H1 (cell line): Measurements from ENCODE around the gene PSME4. TPM values are rescaled to one million over a fixed set of nuclear protein-coding genes. Genes with fewer than 3 reads are reported as not detected.

ENCODE experiments used
- CTCF ChIA-PET: fragments of 300-600 bp; sonication (Branson Sonifier 250); formaldehyde crosslinking; loops from one replicate; lab custom pipeline; 2021; ENCODE audit not compliant: partially characterized antibody; lab: Charles Lee
- POLR2A ChIA-PET: fragments of 300-600 bp; sonication (Branson Sonifier 250); formaldehyde crosslinking; loops from one replicate; lab custom pipeline; 2021; ENCODE audit warnings: inconsistent platforms; ENCODE audit not compliant: partially characterized antibody; lab: Charles Lee
- DNase-seq, 2 experiments: peaks; one replicate each; pipeline versions ENCODE4 v3.0.0 to v3.0.0-alpha.2; 2010 to 2022; ENCODE audit warnings: low spot score in 2 of 2, low read depth in 1 of 2, mixed read lengths in 1 of 2
- FAIRE-seq: peaks from 2 replicates; lab custom pipeline; 2011; peaks lifted over from hg19 to GRCh38; lab: Jason Lieb, UNC
- H2AFZ ChIP-seq: 2 replicates; pipeline ENCODE4 v1.8.1; 2012; ENCODE audit warnings: low read length, inconsistent platforms
- H2AK5ac ChIP-seq: 2 replicates; pipeline ENCODE4 v1.6.1; 2013; ENCODE audit warnings: low read depth, low read length
- H2BK120ac ChIP-seq: replicated peaks from 2 replicates; pipeline ENCODE3; 2013; ENCODE audit warnings: low read depth, low read length, inconsistent platforms
- H2BK12ac ChIP-seq: 2 replicates; pipeline ENCODE4 v1.6.1; 2013; ENCODE audit warnings: low read depth, low read length
- H2BK15ac ChIP-seq: 2 replicates; pipeline ENCODE4 v1.6.1; 2013; ENCODE audit warnings: low read length
- H2BK20ac ChIP-seq: 2 replicates; pipeline ENCODE4 v1.6.1; 2013; ENCODE audit warnings: low read length
- H2BK5ac ChIP-seq: 2 replicates; pipeline ENCODE4 v1.6.1; 2013; ENCODE audit warnings: low read depth, low read length
- H3K14ac ChIP-seq: 2 replicates; pipeline ENCODE4 v1.6.1; 2013; ENCODE audit warnings: inconsistent platforms; ENCODE audit not compliant: insufficient read length
- H3K18ac ChIP-seq: 2 replicates; pipeline ENCODE4 v1.6.1; 2013; ENCODE audit warnings: low read length; ENCODE audit errors: extremely low read depth
- H3K23ac ChIP-seq: 2 replicates; pipeline ENCODE4 v1.6.1; 2013; ENCODE audit warnings: inconsistent platforms; ENCODE audit not compliant: insufficient read length
- H3K23me2 ChIP-seq: 2 replicates; pipeline ENCODE4 v1.6.1; 2013; ENCODE audit warnings: low read depth, low read length
- H3K27ac ChIP-seq: 2 replicates; pipeline ENCODE4 v1.6.1; 2011; ENCODE audit warnings: low read depth, low read length, inconsistent platforms
- H3K27me3 ChIP-seq, 4 experiments: replicated peaks in 1 of 4; 1 replicate in 1 of 4; 2 replicates in 3 of 4; pipeline versions ENCODE4 v1.6.1 to v1.8.1; 2011 to 2013; ENCODE audit warnings: low read length in 3 of 4, mild to moderate bottlenecking in 3 of 4, inconsistent platforms in 2 of 4, mixed read lengths in 2 of 4, moderate library complexity in 1 of 4; ENCODE audit not compliant: control insufficient read depth in 3 of 4, insufficient read depth in 3 of 4; ENCODE audit errors: extremely low read depth in 1 of 4
- H3K36me3 ChIP-seq, 4 experiments: 2 replicates each; pipeline versions ENCODE4 v1.6.1 to v1.8.1; 2011 to 2013; ENCODE audit warnings: mild to moderate bottlenecking in 4 of 4, low read length in 3 of 4, moderate library complexity in 2 of 4, control low read depth in 1 of 4, inconsistent platforms in 1 of 4; ENCODE audit not compliant: insufficient read depth in 4 of 4, control insufficient read depth in 2 of 4
- H3K4ac ChIP-seq: replicated peaks from 2 replicates; pipeline ENCODE3; 2013; ENCODE audit warnings: low read length, low read depth, mixed read lengths, inconsistent platforms; ENCODE audit not compliant: insufficient read length
- H3K4me1 ChIP-seq, 4 experiments: replicated peaks in 1 of 4; 1 replicate in 1 of 4; 2 replicates in 3 of 4; pipeline versions ENCODE4 v1.6.1 to v1.8.1; 2011 to 2013; ENCODE audit warnings: low read length in 3 of 4, inconsistent platforms in 2 of 4, mixed read lengths in 1 of 4; ENCODE audit not compliant: insufficient read depth in 4 of 4, control insufficient read depth in 3 of 4
- H3K4me2 ChIP-seq, 2 experiments: 2 replicates each; pipeline versions ENCODE4 v1.6.1 to v1.8.1; 2011 to 2013; ENCODE audit warnings: low read depth in 2 of 2, low read length in 2 of 2, control low read depth in 1 of 2, inconsistent platforms in 1 of 2, mild to moderate bottlenecking in 1 of 2; ENCODE audit not compliant: insufficient read depth in 1 of 2
- H3K4me3 ChIP-seq, 4 experiments: fragments of 200-600, 300-600 bp in 1 of 4; sonication (generic), shearing (Covaris generic), sonication (Bioruptor Twin) in 1 of 4; 2 replicates each; pipeline versions ENCODE4 v1.5.1 to v1.8.1; 2011 to 2016; ENCODE audit warnings: low read length in 4 of 4, low read depth in 3 of 4, control low read depth in 2 of 4, inconsistent platforms in 2 of 4, mild to moderate bottlenecking in 2 of 4, mixed read lengths in 1 of 4, moderate library complexity in 1 of 4; ENCODE audit not compliant: insufficient read depth in 2 of 4; ENCODE audit errors: extremely low read depth in 1 of 4
- H3K56ac ChIP-seq: replicated peaks from 2 replicates; pipeline ENCODE3; 2013; ENCODE audit warnings: low read depth, mild to moderate bottlenecking, mixed read lengths, low read length, inconsistent platforms; ENCODE audit not compliant: insufficient read length
- H3K79me1 ChIP-seq: 2 replicates; pipeline ENCODE4 v1.6.1; 2013; ENCODE audit warnings: low read depth, low read length, control low read depth
- H3K79me2 ChIP-seq, 2 experiments: 2 replicates each; pipeline versions ENCODE4 v1.6.1 to v1.8.1; 2012 to 2013; ENCODE audit warnings: low read length in 2 of 2, mild to moderate bottlenecking in 2 of 2, inconsistent platforms in 1 of 2; ENCODE audit not compliant: insufficient read depth in 2 of 2, control insufficient read depth in 1 of 2
- H3K9ac ChIP-seq, 4 experiments: replicated peaks in 1 of 4; 1 replicate in 1 of 4; 2 replicates in 3 of 4; pipeline versions ENCODE4 v1.6.1 to v1.8.1; 2011 to 2013; ENCODE audit warnings: low read depth in 3 of 4, low read length in 3 of 4, control low read depth in 2 of 4, mild to moderate bottlenecking in 2 of 4, moderate library complexity in 2 of 4, inconsistent platforms in 1 of 4; ENCODE audit errors: extremely low read depth in 1 of 4
- H3K9me3 ChIP-seq, 2 experiments: 2 replicates each; pipeline versions ENCODE4 v1.6.1 to v1.8.1; 2012 to 2013; ENCODE audit warnings: mild to moderate bottlenecking in 2 of 2, moderate library complexity in 2 of 2, control low read depth in 1 of 2, inconsistent platforms in 1 of 2, low read depth in 1 of 2, low read length in 1 of 2, mixed read lengths in 1 of 2; ENCODE audit not compliant: insufficient read depth in 2 of 2
- H4K20me1 ChIP-seq, 2 experiments: replicated peaks in 1 of 2; 2 replicates each; pipeline versions ENCODE3 to v1.8.1; 2011 to 2013; ENCODE audit warnings: inconsistent platforms in 2 of 2, low read length in 2 of 2, mild to moderate bottlenecking in 1 of 2; ENCODE audit not compliant: insufficient read depth in 2 of 2, control insufficient read depth in 1 of 2
- H4K5ac ChIP-seq: 2 replicates; pipeline ENCODE4 v1.6.1; 2013; ENCODE audit warnings: low read length, low read depth, mixed read lengths, inconsistent platforms; ENCODE audit not compliant: insufficient read length
- H4K8ac ChIP-seq: 2 replicates; pipeline ENCODE4 v1.8.0; 2013; ENCODE audit warnings: mild to moderate bottlenecking, moderate library complexity, low read length, inconsistent platforms; ENCODE audit not compliant: insufficient read depth; ENCODE audit errors: extremely low read depth
- H4K91ac ChIP-seq: replicated peaks from 2 replicates; pipeline ENCODE3; 2013; ENCODE audit warnings: low read length, mixed read lengths, inconsistent platforms; ENCODE audit not compliant: insufficient read length
- ASH2L ChIP-seq: fragments of 200-600, 300-600 bp; sonication (generic); IDR thresholded peaks from one replicate; pipeline ENCODE4 v1.7.1; 2017; ENCODE audit warnings: low read length
- CHD1 ChIP-seq: IDR thresholded peaks from 2 replicates; pipeline ENCODE4 v1.6.1; 2012; ENCODE audit warnings: low read depth, low read length, improper control_type of control experiment
- CREB1 ChIP-seq: IDR thresholded peaks from 2 replicates; pipeline ENCODE4 v1.6.1; 2012; ENCODE audit warnings: inconsistent platforms
- CTBP2 ChIP-seq: IDR thresholded peaks from 2 replicates; pipeline ENCODE4 v1.7.0; 2011; ENCODE audit warnings: borderline replicate concordance, mild to moderate bottlenecking, moderate library complexity, mixed read lengths, low read length; ENCODE audit not compliant: insufficient read depth, insufficient read length
- GABPA ChIP-seq: IDR thresholded peaks from 2 replicates; pipeline ENCODE4 v1.6.1; 2011; ENCODE audit warnings: mild to moderate bottlenecking, low read length, moderate library complexity, borderline replicate concordance; ENCODE audit not compliant: insufficient read depth
- KDM1A ChIP-seq: fragments of 200-600, 300-600 bp; sonication (generic); IDR thresholded peaks from 2 replicates; pipeline ENCODE4 v1.7.1; 2016; ENCODE audit warnings: mild to moderate bottlenecking, low read length, borderline replicate concordance
- RXRA ChIP-seq: IDR thresholded peaks from 2 replicates; pipeline ENCODE4 v1.6.1; 2011; ENCODE audit warnings: low read depth, mild to moderate bottlenecking, low read length, moderate library complexity; ENCODE audit not compliant: insufficient read depth
- SIX5 ChIP-seq: IDR thresholded peaks from 2 replicates; pipeline ENCODE4 v1.6.1; 2011; ENCODE audit warnings: mild to moderate bottlenecking, low read depth, low read length
- SP4 ChIP-seq: IDR thresholded peaks from 2 replicates; pipeline ENCODE4 v1.6.1; 2012; ENCODE audit warnings: low read length, inconsistent platforms
- SUZ12 ChIP-seq: fragments of 200-600 bp; sonication (generic); IDR thresholded peaks from 2 replicates; pipeline ENCODE4 v1.6.1; 2012; ENCODE audit warnings: mild to moderate bottlenecking, inconsistent platforms, low read length, moderate library complexity, mixed read lengths
- TAF1 ChIP-seq: IDR thresholded peaks from 2 replicates; pipeline ENCODE4 v1.6.1; 2011; ENCODE audit warnings: mild to moderate bottlenecking, low read depth, low read length
- TBP ChIP-seq: IDR thresholded peaks from 2 replicates; pipeline ENCODE4 v1.6.1; 2011; ENCODE audit warnings: low read depth, low read length, improper control_type of control experiment
- TEAD4 ChIP-seq: IDR thresholded peaks from 2 replicates; pipeline ENCODE4 v1.6.1; 2012; ENCODE audit warnings: low read depth, low read length, inconsistent platforms, mixed read lengths
- USF2 ChIP-seq: IDR thresholded peaks from 2 replicates; pipeline ENCODE4 v1.6.1; 2011; ENCODE audit warnings: low read length, improper control_type of control experiment
- WGBS, 2 experiments: shearing (Covaris generic) in 1 of 2; methylation state at CpG; one replicate each; pipeline versions ENCODE4 v1.1.6 to v1.1.7; 2013 to 2015; ENCODE audit warnings: low lambda C conversion rate in 2 of 2, mixed read lengths in 2 of 2, inconsistent platforms in 1 of 2, low coverage in 1 of 2, missing lambda C conversion rate in 1 of 2; ENCODE audit not compliant: insufficient replicate concordance in 2 of 2, insufficient coverage in 1 of 2, insufficient read length in 1 of 2; ENCODE audit errors: extremely low coverage in 1 of 2, missing lambda C conversion rate in 1 of 2; 5-methylcytosine and 5-hydroxymethylcytosine counted together
- polyA plus RNA-seq, 7 experiments: library from polyadenylated mRNA; depleted of rRNA in 3 of 7; stranded (reverse) in 5 of 7; unstranded in 2 of 7; fragments of >200 nt in 5 of 7; fragments of 200-250 nt in 2 of 7; gene quantifications; 1 replicate in 5 of 7; 2 replicates in 1 of 7; 4 replicates in 1 of 7; pipeline versions ENCODE4 v1.2.1 to v1.2.3, GENCODE V29; 2011 to 2013; ENCODE audit warnings: missing spikeins in 2 of 7, mixed read lengths in 2 of 7
- total RNA-seq: library from RNA; stranded (reverse); fragmentation: NEBNext Ultra II Directional; extraction: Animal tissue kit (Norgen Biotek cat#: 25700); gene quantifications from 2 replicates; pipeline ENCODE4 v1.2.1, GENCODE V29; 2021

The PSME4 gene
- total and polyA plus RNA-seq, 2 of the 8 experiments (the other 6 are each of a cell fraction or from before 2014, with no cell fraction given): 42.2 to 116 TPM

- no peak overlapping the region for H2AK5ac ChIP-seq
- H3K4me1 ChIP-seq: no peaks in the 10 kb centered on the region
- no peak overlapping the region for H2BK20ac ChIP-seq
- H4K91ac ChIP-seq: no peak overlapping the region
- H3K27me3 ChIP-seq: no peaks in the 10 kb centered on the region
- DNase-seq (no peak), FAIRE-seq (no peak)
- ChIA-PET CTCF (interaction anchor here (0.7 to 1.9 kb wide), 4 partner anchors 7 to 50 kb away, joined by 3 to 6 read pairs (median 3); partner anchors contain the start of gene ERLEC1), POLR2A (interaction anchor here (0.7 to 1.3 kb wide), 4 partner anchors 10 to 42 kb away, joined by 3 to 7 read pairs (median 3); no protein-coding TSS in a partner anchor)
- H3K18ac ChIP-seq: no peak overlapping the region
- no peaks in the 10 kb centered on the region for H3K79me2 ChIP-seq
- no peaks in the 10 kb centered on the region for H4K20me1 ChIP-seq
- 76% methylated on average over 4 of the region's 4 CpGs; no CpG with 5 or more reads in 1 of the 2 experiments for WGBS, 2 experiments
- H3K9me3 ChIP-seq: no peaks in the 10 kb centered on the region
- H4K8ac ChIP-seq: no peak overlapping the region
- no peak overlapping the region for H3K23ac ChIP-seq
- no peaks in the 10 kb centered on the region for H3K79me1 ChIP-seq
- no peak overlapping the region for H2BK12ac ChIP-seq
- no peak overlapping the region for H2BK15ac ChIP-seq
- no peak overlapping the region for H2BK120ac ChIP-seq
- no peak overlapping the region for H2BK5ac ChIP-seq
- no peak overlapping the region for H3K27ac ChIP-seq
- H3K56ac ChIP-seq: no peak overlapping the region
- no peak overlapping the region for H4K5ac ChIP-seq
- no peak overlapping the region for H3K4me3 ChIP-seq
- no peak overlapping the region for H3K4ac ChIP-seq
- H2AFZ ChIP-seq: no peak overlapping the region
- H3K4me2 ChIP-seq: no peak overlapping the region
- no peak overlapping the region for H3K14ac ChIP-seq
- H3K9ac ChIP-seq: no peak overlapping the region
- H3K23me2 ChIP-seq: no peaks in the 10 kb centered on the region
- peaks cover 0 to 12% (median under 1%) of the 10 kb centered on the region in 4 experiments; a peak in 4 of 8 replicates for H3K36me3 ChIP-seq
- no peak for TF ChIP-seq SIX5
- no peak for TF ChIP-seq CTBP2
- TF ChIP-seq GABPA: no peak
- no peak for TF ChIP-seq CHD1
- no peak for TF ChIP-seq USF2
- TF ChIP-seq KDM1A: no peak
- TF ChIP-seq SUZ12: no peak
- no peak for TF ChIP-seq RXRA
- no peak for TF ChIP-seq TEAD4
- TF ChIP-seq TBP: no peak
- no peak for TF ChIP-seq TAF1
- no peak for TF ChIP-seq ASH2L
- no peak for TF ChIP-seq CREB1
- TF ChIP-seq SP4: no peak
Observed at GRCh38 chr2:53819634-53820033, 151.2 kb downstream of the PSME4 start.
